ENCODE measurements around the gene IFI27L1. TPM values are rescaled to one million over a fixed set of nuclear protein-coding genes. Genes with fewer than 3 reads are reported as not detected.

The IFI27L1 gene
- total and polyA plus RNA-seq, 2 experiments from 2014 or later: 9.7 to 28.6 TPM

DNA sequence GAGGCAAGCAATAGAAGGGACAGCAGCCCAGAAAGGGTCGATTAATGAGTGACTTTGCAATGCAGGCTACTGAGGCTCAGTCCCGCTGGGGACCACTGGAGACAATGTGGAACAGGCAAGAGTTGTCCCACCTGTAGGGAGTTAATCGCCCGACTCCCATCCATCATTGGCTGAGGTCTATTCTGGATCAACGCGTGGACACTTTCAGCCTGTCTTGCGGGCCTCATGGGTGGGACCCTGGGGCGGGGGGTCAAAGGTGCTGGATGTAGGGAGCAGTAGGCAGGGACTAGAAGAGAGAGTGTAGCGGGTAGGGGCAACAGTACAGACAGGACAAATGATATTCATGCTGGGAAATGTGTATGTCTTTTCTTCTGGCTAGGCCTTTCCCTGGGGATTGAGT lies 42.2 kb downstream of the IFI27L1 start:
- Histone ChIP-seq H3K36me3 (ENCODE audit: insufficient read depth) (no peaks in the 10 kb centered on the region), H3K4me3 (no peak overlapping the region), H3K9me2 (ENCODE audit: insufficient read depth) (peaks cover 4% of the 10 kb centered on the region; the same call in 1 of the 2 replicates), H2AFZ (no peak overlapping the region), H3K27ac (ENCODE audit: low read depth) (no peak overlapping the region), H3K4me1 (ENCODE audit: insufficient read depth) (0 out of 2 replicates have a peak, but pooled peaks cover under 1% of the 10 kb centered on the region), H3K27me3 (ENCODE audit: insufficient read depth) (no peaks in the 10 kb centered on the region), H3K4me2 (no peak overlapping the region), H3K79me2 (replicated peaks; ENCODE audit: insufficient read depth) (no peaks in the 10 kb centered on the region), H3F3A (replicated peaks; ENCODE audit: low read depth) (no peaks in the 10 kb centered on the region), H4K20me1 (replicated peaks; ENCODE audit: insufficient read depth) (no peaks in the 10 kb centered on the region)
- H3K9me3 Mint-ChIP-seq: peaks cover 17% of the 10 kb centered on the region; the same call in 2 of the 3 replicates
- DNase-seq (ENCODE audit: low spot score): no peak
- no peak overlapping the region for H3K4me3 Mint-ChIP-seq
- ATAC-seq: no peak
- no peaks in the 10 kb centered on the region; the same call in 2 of the 3 replicates for H3K36me3 Mint-ChIP-seq (ENCODE audit: low read depth)
- no peak overlapping the region for H3K27ac Mint-ChIP-seq
- TF ChIP-seq ZNF114 (CRISPR knock-in tag; IDR thresholded peaks at IDR 0.05): no peak
- no peaks in the 10 kb centered on the region; the same call in 2 of the 3 replicates for H3K4me1 Mint-ChIP-seq
- H3K27me3 Mint-ChIP-seq (ENCODE audit: insufficient read depth, low read depth, poor library complexity): peaks cover 3% of the 10 kb centered on the region

DNA sequence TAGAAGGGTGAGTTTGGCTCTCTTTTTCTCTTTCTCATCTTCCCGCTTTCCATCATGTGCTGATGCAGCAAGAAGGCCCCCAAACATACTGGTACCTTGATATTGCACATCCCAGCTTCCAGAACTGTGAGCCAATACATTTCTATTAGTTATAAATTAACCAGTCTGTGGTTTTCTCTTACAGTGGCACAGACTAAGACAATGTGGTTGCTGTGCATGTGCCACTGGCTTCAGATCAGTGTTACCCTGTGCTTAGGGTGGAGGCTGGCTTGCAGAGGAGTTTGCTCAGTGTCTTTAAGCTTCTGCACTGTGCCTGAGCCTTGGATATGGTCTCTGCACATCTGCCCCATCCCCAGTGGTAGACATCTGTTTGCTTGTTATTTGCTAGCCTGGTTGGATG lies 42.8 kb downstream of the IFI27L1 start:
- ATAC-seq: no peak
- H3K27me3 ChIP-seq (ENCODE audit: insufficient read depth): no peaks in the 10 kb centered on the region
- H2AFZ ChIP-seq: no peak overlapping the region
- no peak overlapping the region for H3K4me3 ChIP-seq
- H3K36me3 ChIP-seq (ENCODE audit: insufficient read depth): no peaks in the 10 kb centered on the region
- peaks cover 4% of the 10 kb centered on the region; the same call in 1 of the 2 replicates for H3K9me2 ChIP-seq (ENCODE audit: insufficient read depth)
- Mint-ChIP-seq H3K36me3 (ENCODE audit: low read depth) (no peaks in the 10 kb centered on the region; the same call in 2 of the 3 replicates), H3K4me1 (peaks cover 5% of the 10 kb centered on the region), H3K27me3 (ENCODE audit: insufficient read depth, low read depth, poor library complexity) (peaks cover 8% of the 10 kb centered on the region), H3K27ac (no peak overlapping the region), H3K4me3 (no peak overlapping the region), H3K9me3 (peaks cover 17% of the 10 kb centered on the region; the same call in 2 of the 3 replicates)
- H3F3A ChIP-seq (replicated peaks; ENCODE audit: low read depth): no peaks in the 10 kb centered on the region
- H3K4me1 ChIP-seq (ENCODE audit: insufficient read depth): 0 out of 2 replicates have a peak, but pooled peaks cover 6% of the 10 kb centered on the region
- H3K4me2 ChIP-seq: no peak overlapping the region
- H3K79me2 ChIP-seq (replicated peaks; ENCODE audit: insufficient read depth): no peaks in the 10 kb centered on the region
- H3K27ac ChIP-seq (ENCODE audit: low read depth): no peak overlapping the region
- H4K20me1 ChIP-seq (replicated peaks; ENCODE audit: insufficient read depth): no peaks in the 10 kb centered on the region
- DNase-seq (ENCODE audit: low spot score): no peak
- TF ChIP-seq CREB1 (CRISPR knock-in tag; IDR thresholded peaks at IDR 0.05; ENCODE audit: low read depth): no peak
- TF ChIP-seq EZH2phosphoT487 (IDR thresholded peaks at IDR 0.05; ENCODE audit: unreplicated experiment): no peak
- TF ChIP-seq, protein P1, sequence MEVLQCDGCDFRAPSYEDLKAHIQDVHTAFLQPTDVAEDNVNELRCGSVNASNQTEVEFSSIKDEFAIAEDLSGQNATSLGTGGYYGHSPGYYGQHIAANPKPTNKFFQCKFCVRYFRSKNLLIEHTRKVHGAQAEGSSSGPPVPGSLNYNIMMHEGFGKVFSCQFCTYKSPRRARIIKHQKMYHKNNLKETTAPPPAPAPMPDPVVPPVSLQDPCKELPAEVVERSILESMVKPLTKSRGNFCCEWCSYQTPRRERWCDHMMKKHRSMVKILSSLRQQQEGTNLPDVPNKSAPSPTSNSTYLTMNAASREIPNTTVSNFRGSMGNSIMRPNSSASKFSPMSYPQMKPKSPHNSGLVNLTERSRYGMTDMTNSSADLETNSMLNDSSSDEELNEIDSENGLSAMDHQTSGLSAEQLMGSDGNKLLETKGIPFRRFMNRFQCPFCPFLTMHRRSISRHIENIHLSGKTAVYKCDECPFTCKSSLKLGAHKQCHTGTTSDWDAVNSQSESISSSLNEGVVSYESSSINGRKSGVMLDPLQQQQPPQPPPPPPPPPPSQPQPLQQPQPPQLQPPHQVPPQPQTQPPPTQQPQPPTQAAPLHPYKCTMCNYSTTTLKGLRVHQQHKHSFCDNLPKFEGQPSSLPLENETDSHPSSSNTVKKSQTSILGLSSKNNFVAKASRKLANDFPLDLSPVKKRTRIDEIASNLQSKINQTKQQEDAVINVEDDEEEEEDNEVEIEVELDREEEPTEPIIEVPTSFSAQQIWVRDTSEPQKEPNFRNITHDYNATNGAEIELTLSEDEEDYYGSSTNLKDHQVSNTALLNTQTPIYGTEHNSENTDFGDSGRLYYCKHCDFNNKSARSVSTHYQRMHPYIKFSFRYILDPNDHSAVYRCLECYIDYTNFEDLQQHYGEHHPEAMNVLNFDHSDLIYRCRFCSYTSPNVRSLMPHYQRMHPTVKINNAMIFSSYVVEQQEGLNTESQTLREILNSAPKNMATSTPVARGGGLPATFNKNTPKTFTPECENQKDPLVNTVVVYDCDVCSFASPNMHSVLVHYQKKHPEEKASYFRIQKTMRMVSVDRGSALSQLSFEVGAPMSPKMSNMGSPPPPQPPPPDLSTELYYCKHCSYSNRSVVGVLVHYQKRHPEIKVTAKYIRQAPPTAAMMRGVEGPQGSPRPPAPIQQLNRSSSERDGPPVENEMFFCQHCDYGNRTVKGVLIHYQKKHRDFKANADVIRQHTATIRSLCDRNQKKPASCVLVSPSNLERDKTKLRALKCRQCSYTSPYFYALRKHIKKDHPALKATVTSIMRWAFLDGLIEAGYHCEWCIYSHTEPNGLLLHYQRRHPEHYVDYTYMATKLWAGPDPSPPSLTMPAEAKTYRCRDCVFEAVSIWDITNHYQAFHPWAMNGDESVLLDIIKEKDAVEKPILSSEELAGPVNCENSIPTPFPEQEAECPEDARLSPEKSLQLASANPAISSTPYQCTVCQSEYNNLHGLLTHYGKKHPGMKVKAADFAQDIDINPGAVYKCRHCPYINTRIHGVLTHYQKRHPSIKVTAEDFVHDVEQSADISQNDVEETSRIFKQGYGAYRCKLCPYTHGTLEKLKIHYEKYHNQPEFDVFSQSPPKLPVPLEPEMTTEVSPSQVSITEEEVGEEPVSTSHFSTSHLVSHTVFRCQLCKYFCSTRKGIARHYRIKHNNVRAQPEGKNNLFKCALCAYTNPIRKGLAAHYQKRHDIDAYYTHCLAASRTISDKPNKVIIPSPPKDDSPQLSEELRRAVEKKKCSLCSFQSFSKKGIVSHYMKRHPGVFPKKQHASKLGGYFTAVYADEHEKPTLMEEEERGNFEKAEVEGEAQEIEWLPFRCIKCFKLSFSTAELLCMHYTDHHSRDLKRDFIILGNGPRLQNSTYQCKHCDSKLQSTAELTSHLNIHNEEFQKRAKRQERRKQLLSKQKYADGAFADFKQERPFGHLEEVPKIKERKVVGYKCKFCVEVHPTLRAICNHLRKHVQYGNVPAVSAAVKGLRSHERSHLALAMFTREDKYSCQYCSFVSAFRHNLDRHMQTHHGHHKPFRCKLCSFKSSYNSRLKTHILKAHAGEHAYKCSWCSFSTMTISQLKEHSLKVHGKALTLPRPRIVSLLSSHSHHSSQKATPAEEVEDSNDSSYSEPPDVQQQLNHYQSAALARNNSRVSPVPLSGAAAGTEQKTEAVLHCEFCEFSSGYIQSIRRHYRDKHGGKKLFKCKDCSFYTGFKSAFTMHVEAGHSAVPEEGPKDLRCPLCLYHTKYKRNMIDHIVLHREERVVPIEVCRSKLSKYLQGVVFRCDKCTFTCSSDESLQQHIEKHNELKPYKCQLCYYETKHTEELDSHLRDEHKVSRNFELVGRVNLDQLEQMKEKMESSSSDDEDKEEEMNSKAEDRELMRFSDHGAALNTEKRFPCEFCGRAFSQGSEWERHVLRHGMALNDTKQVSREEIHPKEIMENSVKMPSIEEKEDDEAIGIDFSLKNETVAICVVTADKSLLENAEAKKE (CRISPR knock-in tag; IDR thresholded peaks at IDR 0.05): no peak
- no peak for TF ChIP-seq POLR2AphosphoS5 (IDR thresholded peaks at IDR 0.05; ENCODE audit: low read depth)
- TF ChIP-seq EZH2 (IDR thresholded peaks at IDR 0.05; ENCODE audit: low read depth, unreplicated experiment): no peak
- no peak for TF ChIP-seq ZNF331 (CRISPR knock-in tag; IDR thresholded peaks at IDR 0.05; ENCODE audit: low read depth)
- TF ChIP-seq STAT1 (IDR thresholded peaks at IDR 0.05; ENCODE audit: unreplicated experiment): no peak
- TF ChIP-seq ZNF114 (CRISPR knock-in tag; IDR thresholded peaks at IDR 0.05): no peak
- TF ChIP-seq, protein P2, sequence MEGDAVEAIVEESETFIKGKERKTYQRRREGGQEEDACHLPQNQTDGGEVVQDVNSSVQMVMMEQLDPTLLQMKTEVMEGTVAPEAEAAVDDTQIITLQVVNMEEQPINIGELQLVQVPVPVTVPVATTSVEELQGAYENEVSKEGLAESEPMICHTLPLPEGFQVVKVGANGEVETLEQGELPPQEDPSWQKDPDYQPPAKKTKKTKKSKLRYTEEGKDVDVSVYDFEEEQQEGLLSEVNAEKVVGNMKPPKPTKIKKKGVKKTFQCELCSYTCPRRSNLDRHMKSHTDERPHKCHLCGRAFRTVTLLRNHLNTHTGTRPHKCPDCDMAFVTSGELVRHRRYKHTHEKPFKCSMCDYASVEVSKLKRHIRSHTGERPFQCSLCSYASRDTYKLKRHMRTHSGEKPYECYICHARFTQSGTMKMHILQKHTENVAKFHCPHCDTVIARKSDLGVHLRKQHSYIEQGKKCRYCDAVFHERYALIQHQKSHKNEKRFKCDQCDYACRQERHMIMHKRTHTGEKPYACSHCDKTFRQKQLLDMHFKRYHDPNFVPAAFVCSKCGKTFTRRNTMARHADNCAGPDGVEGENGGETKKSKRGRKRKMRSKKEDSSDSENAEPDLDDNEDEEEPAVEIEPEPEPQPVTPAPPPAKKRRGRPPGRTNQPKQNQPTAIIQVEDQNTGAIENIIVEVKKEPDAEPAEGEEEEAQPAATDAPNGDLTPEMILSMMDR (conservative IDR thresholded peaks at IDR 0.05; ENCODE audit: low read depth in 2 of 2): no peak
- TF ChIP-seq JUNB (IDR thresholded peaks at IDR 0.05; ENCODE audit: unreplicated experiment): no peak
- TF ChIP-seq, protein P3, sequence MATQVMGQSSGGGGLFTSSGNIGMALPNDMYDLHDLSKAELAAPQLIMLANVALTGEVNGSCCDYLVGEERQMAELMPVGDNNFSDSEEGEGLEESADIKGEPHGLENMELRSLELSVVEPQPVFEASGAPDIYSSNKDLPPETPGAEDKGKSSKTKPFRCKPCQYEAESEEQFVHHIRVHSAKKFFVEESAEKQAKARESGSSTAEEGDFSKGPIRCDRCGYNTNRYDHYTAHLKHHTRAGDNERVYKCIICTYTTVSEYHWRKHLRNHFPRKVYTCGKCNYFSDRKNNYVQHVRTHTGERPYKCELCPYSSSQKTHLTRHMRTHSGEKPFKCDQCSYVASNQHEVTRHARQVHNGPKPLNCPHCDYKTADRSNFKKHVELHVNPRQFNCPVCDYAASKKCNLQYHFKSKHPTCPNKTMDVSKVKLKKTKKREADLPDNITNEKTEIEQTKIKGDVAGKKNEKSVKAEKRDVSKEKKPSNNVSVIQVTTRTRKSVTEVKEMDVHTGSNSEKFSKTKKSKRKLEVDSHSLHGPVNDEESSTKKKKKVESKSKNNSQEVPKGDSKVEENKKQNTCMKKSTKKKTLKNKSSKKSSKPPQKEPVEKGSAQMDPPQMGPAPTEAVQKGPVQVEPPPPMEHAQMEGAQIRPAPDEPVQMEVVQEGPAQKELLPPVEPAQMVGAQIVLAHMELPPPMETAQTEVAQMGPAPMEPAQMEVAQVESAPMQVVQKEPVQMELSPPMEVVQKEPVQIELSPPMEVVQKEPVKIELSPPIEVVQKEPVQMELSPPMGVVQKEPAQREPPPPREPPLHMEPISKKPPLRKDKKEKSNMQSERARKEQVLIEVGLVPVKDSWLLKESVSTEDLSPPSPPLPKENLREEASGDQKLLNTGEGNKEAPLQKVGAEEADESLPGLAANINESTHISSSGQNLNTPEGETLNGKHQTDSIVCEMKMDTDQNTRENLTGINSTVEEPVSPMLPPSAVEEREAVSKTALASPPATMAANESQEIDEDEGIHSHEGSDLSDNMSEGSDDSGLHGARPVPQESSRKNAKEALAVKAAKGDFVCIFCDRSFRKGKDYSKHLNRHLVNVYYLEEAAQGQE (IDR thresholded peaks at IDR 0.05; ENCODE audit: unreplicated experiment): no peak

All from GM23338 (cell line).